Fibroblast of villous mesenchyme (primary cell): ENCODE data around the gene TMEM181. TPM values are rescaled to one million over a fixed set of nuclear protein-coding genes. Genes with fewer than 3 reads are reported as not detected.

ENCODE experiments used
- DNase-seq: peaks from one replicate; pipeline ENCODE4 v3.0.0-alpha.2; 2010; ENCODE audit warnings: low read depth
- H3K4me3 ChIP-seq: 2 replicates; pipeline ENCODE4 v1.5.1; 2011; ENCODE audit warnings: low read depth, mild to moderate bottlenecking, low read length
- total RNA-seq: library from RNA; depleted of rRNA; stranded (reverse); fragments of >200 nt; gene quantifications from 2 replicates; pipeline ENCODE4 v1.2.3, GENCODE V29; 2012
- TF ChIP-seq, protein P1 (sequence below): IDR thresholded peaks from 2 replicates; pipeline ENCODE4 v1.5.1; 2012; ENCODE audit warnings: low read depth, mild to moderate bottlenecking, low read length; ENCODE audit not compliant: insufficient read depth

Gene TMEM181
- total RNA-seq, 1 donor, result 58.3 TPM

DNA sequence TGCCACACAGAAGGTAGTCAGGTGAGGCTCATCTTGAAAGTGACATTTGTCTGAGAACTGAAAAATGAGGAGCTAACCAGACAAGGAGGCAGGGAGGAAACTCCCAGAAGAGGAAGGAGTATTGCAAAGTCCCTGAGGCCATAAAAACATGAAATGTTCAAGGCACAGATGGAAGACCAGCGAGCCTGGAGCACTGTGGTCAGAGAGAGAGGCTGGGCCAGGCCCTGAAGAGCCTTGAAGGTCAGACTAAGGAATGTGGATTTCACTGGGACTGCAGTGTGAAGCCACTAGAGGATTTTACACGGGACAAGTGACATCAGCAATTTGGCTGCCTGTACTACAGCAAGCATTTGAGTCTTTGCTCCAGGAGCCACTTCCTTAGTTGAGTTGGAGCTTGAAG lies 21.1 kb upstream of the TMEM181 start:
- no peak for DNase-seq
- H3K4me3 ChIP-seq, result no peak overlapping the region
- TF ChIP-seq, protein P1, sequence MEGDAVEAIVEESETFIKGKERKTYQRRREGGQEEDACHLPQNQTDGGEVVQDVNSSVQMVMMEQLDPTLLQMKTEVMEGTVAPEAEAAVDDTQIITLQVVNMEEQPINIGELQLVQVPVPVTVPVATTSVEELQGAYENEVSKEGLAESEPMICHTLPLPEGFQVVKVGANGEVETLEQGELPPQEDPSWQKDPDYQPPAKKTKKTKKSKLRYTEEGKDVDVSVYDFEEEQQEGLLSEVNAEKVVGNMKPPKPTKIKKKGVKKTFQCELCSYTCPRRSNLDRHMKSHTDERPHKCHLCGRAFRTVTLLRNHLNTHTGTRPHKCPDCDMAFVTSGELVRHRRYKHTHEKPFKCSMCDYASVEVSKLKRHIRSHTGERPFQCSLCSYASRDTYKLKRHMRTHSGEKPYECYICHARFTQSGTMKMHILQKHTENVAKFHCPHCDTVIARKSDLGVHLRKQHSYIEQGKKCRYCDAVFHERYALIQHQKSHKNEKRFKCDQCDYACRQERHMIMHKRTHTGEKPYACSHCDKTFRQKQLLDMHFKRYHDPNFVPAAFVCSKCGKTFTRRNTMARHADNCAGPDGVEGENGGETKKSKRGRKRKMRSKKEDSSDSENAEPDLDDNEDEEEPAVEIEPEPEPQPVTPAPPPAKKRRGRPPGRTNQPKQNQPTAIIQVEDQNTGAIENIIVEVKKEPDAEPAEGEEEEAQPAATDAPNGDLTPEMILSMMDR, result no peak

DNA sequence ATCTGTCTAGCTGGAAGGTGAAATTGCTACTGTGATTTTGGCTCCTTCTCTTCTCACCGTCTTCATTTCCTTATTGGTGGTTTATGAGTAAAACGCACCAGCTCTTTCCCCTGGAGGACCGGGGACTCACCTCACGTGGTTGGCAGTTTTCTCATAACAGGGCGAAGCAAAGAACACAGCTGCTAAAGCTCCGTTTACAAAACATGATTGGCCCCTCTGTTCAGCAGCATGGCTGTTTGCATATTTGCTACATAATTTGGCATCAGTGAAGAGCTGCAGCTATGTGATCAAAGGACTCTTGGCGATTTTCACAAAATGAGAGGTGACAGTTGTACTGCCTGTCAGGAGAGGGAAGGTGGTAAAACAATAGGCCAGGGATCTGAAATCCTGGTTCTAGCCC lies 20.5 kb upstream of the TMEM181 start:
- TF ChIP-seq, protein P1, result no peak
- no peak for DNase-seq
- H3K4me3 ChIP-seq, result no peak overlapping the region

DNA sequence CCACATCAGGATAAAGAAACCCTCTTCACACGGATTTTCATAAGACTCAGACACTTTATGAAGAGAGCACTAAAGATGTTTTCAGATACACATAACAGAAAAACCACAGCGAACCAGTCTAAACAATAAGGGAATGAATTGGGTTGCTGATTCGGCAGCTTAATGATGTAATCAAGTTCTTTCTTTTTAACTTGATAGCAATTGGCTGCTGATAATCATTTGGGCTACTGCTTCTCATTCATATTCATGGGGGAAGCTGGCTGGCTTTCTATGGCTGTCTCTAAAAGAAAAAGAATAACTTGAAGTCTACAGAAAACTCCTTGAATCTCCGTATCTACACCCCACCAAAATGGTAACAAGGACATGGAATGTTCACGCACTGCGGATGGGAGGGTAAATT lies 20.0 kb upstream of the TMEM181 start:
- TF ChIP-seq, protein P1, result no peak
- H3K4me3 ChIP-seq, result no peak overlapping the region
- no peak for DNase-seq

DNA sequence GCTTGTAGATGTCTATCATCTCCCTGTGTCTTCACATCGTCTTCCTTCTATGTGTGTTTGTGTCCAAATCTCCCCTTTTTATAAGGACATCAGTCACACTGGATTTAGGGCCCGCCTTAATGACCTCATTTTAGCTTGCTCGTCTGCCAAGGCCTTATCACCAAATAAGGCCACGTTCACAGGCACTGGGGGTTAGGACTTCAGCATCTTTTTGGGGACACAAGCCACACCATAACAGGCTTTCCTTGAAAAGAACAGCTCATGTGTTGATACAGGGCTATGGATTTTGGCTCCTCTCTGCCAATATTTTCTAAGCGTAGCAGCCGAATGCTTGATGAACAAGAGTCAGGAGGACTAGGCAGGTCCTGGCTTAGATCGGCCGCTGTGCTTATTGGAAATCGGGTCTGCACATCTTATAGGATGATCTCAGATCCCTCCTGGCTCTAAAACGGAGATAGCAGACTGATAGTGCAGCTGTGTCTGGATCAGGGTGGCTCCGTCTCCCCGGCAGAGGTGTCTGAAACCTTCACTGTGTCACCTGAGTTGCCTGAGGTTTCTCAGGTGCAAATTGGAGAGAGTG lies 16.2 kb upstream of the TMEM181 start:
- TF ChIP-seq, protein P1, result no peak
- H3K4me3 ChIP-seq, result no peak overlapping the region
- DNase-seq, result no peak

DNA sequence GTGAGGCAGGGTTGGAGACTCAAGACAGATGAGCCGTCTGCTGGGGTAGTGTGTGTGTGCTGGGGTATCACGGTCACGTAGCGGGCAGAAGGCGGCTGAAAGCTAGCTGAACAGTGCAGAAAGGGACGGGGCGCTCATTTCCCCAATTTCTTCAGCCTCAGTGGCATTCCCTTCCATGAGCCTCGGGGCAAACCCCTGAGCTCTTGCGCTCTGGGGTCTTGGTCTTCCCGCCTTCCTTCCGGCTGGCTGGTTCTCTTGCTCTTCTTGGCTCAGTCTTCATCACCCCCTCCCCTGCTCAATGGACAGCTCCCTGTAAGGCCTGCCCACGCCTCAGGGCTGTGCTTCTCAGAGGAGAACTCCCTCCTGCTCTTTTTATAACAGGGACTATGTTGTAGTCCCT lies 15.5 kb upstream of the TMEM181 start:
- TF ChIP-seq, protein P1, result no peak
- H3K4me3 ChIP-seq, result no peak overlapping the region
- DNase-seq, result no peak

DNA sequence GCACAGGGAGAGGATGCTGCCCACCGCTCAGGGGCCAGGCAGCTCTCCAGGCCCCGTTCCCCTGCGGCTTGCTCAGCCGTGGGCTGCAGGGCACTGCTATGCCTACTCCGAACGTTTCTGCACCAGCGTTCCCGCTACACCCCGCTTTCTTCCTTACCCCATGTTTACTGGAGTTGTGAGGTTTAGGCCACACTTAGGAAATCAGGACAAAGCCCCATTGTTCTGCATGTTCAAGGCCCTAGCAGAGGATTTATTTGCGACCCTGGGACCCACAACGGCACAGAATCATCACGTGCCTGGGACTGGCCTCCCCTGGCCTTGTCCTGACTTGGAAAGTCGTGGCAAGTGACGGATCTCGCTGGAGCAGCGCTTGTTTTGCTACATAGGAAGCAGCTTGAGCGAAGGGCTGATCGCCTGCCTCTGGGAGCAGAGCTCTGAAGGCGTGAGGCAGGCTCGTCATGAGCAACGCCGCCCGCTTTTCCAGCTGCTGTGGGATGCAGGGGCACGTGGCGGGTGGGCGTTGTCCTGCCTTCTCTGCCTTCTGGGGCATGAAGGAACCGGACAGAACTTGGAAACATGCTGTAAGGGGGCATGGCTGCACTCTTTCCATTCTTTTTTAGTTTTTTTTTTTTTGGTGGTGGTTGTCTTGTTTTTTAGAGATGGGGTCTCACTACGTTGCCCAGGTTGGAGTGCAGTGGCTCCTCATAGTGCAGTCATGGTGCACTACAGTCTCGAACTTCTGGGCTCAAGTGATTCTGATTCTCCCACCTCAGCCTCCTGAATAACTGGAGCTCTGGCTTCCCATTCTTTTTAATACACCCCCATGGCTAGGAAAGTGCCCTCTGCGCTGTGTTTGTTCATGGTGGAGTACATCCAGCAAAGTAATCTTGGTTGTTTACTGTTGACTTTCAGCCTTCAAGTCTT lies 14.6 kb upstream of the TMEM181 start:
- no peak for DNase-seq
- TF ChIP-seq, protein P1, result no peak
- no peak overlapping the region for H3K4me3 ChIP-seq
